ENCODE data around the gene ABHD6. TPM values are rescaled to one million over a fixed set of nuclear protein-coding genes. Genes with fewer than 3 reads are reported as not detected.
A peak's percentile ranks its signal among the peaks of the same experiment; 100 is the strongest.

Gene ABHD6
- total RNA-seq, 1 donor, result 5.1 TPM

DNA sequence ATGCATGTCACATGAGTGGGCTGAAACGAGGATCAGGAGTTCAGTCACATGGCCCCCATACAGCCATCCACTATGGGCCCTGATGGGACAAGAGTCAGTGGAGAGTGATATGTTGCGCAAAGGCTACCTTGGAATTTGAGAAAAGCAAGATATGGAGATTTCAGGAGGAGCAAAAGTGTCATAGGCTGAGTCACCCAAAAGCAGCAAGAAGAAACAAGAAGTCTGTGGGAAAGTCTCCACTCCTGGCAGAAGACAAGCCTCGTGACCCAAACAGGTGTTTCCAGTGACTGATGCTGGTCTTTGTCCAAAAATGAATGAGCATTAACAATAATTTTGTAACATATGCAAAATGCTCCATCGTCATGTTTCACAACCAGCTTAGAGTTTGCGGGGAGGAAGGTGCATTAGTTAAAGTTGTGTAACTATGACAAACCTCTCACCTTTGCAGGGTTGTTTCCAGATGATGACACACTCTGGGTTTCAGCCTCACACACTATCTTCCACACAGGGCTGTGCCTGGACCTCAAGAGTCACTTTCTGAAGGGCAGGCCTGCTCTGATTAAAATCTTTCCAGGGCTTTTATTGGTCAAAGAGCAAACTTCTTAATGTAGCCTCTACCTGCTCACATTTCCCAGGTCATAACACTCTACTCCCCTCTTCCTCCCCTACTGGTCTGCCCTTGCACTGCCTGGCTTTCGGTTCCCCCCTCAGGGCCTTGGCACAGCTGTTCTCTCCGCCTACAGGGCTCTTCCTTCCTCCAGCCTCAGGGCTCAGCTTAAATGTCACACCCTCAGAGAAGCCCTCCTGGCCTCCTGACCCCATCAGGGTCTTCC is 22.9 kb upstream of the ABHD6 start:
- no peaks in the 10 kb centered on the region for H3K79me2 ChIP-seq (ENCODE audit: insufficient read depth, low read length)
- H3K4me2 ChIP-seq (ENCODE audit: insufficient read depth, low read length), result no peak overlapping the region
- no peak for TF ChIP-seq CTCF (IDR thresholded peaks at IDR 0.05; ENCODE audit: extremely low read depth, low read depth, low read length)
- peaks cover 34% of the 10 kb centered on the region for H3K27me3 ChIP-seq (ENCODE audit: insufficient read depth, low read length)
- H2AFZ ChIP-seq (ENCODE audit: low read length), result no peak overlapping the region
- DNase-seq (ENCODE audit: insufficient read length, low spot score, missing footprints), result no peak
- no peaks in the 10 kb centered on the region for H3K9me3 ChIP-seq (ENCODE audit: low read depth, low read length)
- no peaks in the 10 kb centered on the region for H3K36me3 ChIP-seq (ENCODE audit: insufficient read depth, low read length)
- peaks cover 8% of the 10 kb centered on the region for H3K4me1 ChIP-seq (ENCODE audit: insufficient read depth, low read length)
- H4K20me1 ChIP-seq (ENCODE audit: insufficient read depth, low read length), result no peaks in the 10 kb centered on the region
- H3K27ac ChIP-seq (ENCODE audit: low read depth, low read length), result no peak overlapping the region
- H3K4me3 ChIP-seq (ENCODE audit: insufficient read depth, low read length), result no peak overlapping the region

DNA sequence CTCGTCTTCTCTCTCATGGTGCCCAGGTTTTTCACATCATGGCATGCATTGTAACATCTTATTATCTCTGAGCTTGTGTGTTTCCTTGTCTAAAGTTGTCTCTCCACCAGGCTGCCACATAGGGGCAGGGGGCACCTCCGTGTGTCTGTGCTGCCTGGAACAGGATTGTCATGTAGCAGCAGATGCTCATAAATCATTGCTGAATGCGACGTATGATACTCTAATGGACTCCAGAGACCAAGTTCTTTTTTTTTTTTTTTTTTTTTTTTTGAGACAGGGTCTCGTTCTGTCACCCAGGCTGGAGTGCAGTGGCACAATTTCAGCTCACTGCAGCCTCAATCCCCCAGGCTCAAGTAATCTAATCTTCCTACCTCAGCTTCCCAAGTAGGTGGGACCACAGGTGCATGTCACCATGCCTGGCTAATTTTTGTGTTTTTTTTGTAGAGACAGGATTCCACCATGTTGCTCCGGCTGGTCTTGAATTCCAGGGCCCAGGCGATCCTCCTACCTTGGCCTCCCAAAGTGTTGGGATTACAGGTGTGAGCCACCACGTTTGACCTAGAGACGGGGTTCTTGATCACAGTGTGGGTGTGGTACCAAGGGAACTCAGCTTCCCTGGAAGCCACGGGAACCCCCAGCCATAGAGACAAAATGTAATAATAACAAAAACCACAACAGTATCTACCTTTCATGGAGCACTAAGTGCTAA is 22.1 kb upstream of the ABHD6 start:
- H3K4me1 ChIP-seq (ENCODE audit: insufficient read depth, low read length), result peaks cover 8% of the 10 kb centered on the region
- DNase-seq (ENCODE audit: insufficient read length, low spot score, missing footprints), result no peak
- no peaks in the 10 kb centered on the region for H3K79me2 ChIP-seq (ENCODE audit: insufficient read depth, low read length)
- H3K9me3 ChIP-seq (ENCODE audit: low read depth, low read length), result no peaks in the 10 kb centered on the region
- no peaks in the 10 kb centered on the region for H4K20me1 ChIP-seq (ENCODE audit: insufficient read depth, low read length)
- H3K4me3 ChIP-seq (ENCODE audit: insufficient read depth, low read length), result no peak overlapping the region
- H3K27me3 ChIP-seq (ENCODE audit: insufficient read depth, low read length), result peaks cover 27% of the 10 kb centered on the region
- H2AFZ ChIP-seq (ENCODE audit: low read length), result no peak overlapping the region
- no peak for TF ChIP-seq CTCF (IDR thresholded peaks at IDR 0.05; ENCODE audit: extremely low read depth, low read depth, low read length)
- no peaks in the 10 kb centered on the region for H3K36me3 ChIP-seq (ENCODE audit: insufficient read depth, low read length)
- no peak overlapping the region for H3K27ac ChIP-seq (ENCODE audit: low read depth, low read length)
- no peak overlapping the region for H3K4me2 ChIP-seq (ENCODE audit: insufficient read depth, low read length)

- Histone ChIP-seq H3K27me3 (ENCODE audit: insufficient read depth, low read length) (peaks cover 18% of the 10 kb centered on the region), H3K36me3 (ENCODE audit: insufficient read depth, low read length) (no peaks in the 10 kb centered on the region), H3K4me2 (ENCODE audit: insufficient read depth, low read length) (peak overlapping the region; percentile 76), H3K27ac (ENCODE audit: low read depth, low read length) (no peak overlapping the region), H3K4me1 (ENCODE audit: insufficient read depth, low read length) (peaks cover 8% of the 10 kb centered on the region), H3K4me3 (ENCODE audit: insufficient read depth, low read length) (no peak overlapping the region), H2AFZ (ENCODE audit: low read length) (no peak overlapping the region), H4K20me1 (ENCODE audit: insufficient read depth, low read length) (no peaks in the 10 kb centered on the region), H3K79me2 (ENCODE audit: insufficient read depth, low read length) (no peaks in the 10 kb centered on the region), H3K9me3 (ENCODE audit: low read depth, low read length) (no peaks in the 10 kb centered on the region)
- no peak for DNase-seq (ENCODE audit: insufficient read length, low spot score, missing footprints)
- no peak for TF ChIP-seq CTCF (IDR thresholded peaks at IDR 0.05; ENCODE audit: extremely low read depth, low read depth, low read length)
Observed at GRCh38 chr3:58216496-58217195, 20.9 kb upstream of the ABHD6 start.
